GM20431 (cell line): Measurements from ENCODE around the gene ITK.
"Not testable (repeated sequence)": the region's sequence is repeated elsewhere in the genome, so short reads cannot be mapped to it uniquely, and the experiment has no call there.

Experiments
- in situ Hi-C: fragments of 300-500 bp; cut with MseI, MboI; formaldehyde crosslinking; loops from one replicate; pipeline ENCODE4 v1.15.0; 2020; ENCODE audit warnings: low sequenced_read_pairs; ENCODE audit not compliant: unreplicated experiment

ITK gene

DNA sequence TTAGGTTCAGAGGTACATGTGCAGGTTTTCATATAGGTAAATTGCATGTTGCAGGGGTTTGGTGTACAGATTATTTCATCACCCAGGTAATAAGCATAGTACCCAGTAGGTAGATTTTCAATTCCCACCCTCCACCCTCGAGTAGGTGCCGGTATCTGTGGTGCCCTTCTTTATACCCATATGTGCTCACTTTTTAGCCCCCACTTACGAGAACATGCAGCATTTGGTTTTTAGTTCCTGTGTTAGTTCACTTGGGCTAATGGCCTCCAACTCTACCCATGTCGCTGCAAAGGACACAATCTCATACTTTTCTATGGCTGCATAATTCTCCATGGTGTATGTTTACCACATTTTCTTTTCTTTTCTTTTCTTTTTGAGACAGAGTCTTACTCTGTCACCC lies 21.2 kb downstream of the ITK start:
- in situ Hi-C loops = no loop called here

DNA sequence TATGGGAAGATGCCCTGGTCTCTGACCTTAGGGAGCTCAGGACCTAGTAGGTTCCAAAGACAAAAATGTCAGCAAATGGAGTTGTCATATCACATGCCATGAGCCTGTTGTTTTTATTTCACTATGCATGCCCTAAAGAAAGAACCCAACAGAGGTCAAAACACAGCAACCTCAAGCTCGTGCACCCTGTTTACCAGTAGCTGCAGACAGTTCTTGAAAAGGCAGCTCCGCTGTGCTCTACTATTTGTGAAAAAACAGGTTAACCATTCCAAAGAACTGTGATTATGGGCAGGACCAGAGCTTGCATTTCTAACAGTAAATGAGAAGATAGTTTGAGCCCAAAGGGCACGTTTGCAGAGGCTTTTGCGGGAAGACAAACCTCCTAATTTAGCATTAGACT lies 22.8 kb downstream of the ITK start:
- in situ Hi-C loops = no loop called here

DNA sequence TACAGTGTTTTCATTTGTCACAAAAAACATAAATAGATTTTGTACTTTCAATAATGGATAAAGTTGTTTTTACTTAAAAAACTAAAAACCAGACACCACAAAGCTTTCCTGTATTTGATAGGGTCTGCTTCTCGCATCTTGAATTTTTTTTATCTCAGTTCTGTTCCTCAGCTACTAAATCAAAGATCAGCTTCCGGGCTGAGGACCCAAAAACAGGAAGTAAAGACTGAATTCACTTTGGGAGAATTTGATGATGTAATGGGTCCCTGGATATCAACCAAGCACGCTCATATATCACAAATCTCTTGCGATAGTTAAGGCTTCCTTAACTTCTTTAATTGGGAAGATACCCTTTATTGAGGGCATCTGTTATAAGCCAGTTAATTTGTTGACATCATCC lies 24.1 kb downstream of the ITK start:
- in situ Hi-C loops = no loop called here

DNA sequence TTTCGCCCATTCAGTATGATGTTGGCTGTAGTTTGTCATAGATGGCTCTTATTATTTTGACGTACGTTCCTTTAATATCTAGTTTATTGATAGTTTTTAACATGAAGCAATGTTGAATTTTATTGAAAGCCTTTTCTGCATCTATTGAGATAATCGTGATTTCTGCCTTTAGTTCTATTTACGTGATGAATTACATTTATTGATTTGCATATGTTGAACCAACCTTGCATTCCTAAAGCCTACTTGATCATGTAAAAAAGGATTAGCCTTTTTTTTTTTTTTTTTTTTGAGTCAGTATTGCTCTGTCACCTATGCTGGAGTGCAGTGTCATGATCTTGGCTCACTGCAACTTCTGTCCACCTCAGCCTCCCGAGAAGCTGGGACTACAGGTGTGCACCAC lies 25.1 kb downstream of the ITK start:
- in situ Hi-C loops = no loop called here

DNA sequence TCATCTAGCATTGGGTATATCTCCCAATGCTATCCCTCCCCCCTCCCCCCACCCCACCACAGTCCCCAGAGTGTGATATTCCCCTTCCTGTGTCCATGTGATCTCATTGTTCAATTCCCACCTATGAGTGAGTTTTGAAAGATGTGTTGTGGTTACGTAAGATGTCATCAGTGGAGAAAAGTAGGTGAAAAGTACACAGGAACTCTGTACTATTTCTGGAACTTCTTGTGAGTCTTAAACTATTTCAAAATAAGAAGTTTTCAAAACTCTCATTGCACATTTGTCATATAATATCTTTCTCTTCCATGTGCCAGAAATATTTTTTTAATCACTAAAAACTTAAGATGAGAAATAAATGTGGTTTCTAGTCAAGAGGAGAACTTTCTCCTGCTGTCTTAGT lies 30.0 kb downstream of the ITK start:
- in situ Hi-C loops = not testable (repeated sequence)

DNA sequence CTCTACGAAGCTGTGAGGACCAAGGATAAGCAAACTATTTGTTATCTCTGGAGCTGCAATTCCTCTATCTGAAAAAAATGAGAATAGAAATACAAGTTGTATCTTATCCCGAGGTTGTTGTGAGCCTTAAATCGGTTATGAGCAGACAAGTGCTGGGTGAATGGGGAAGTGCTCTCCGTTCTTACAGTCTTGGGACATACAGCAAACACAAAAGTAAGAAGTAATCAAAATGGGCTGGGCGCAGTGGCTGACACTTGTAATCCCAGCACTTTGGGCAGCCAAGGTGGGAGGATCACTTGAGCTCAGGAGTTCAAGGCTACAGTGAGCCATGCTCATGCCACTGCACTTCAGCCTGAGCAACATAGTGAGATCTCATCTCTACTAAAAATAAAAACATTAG lies 31.7 kb downstream of the ITK start:
- in situ Hi-C loops = no loop called here

DNA sequence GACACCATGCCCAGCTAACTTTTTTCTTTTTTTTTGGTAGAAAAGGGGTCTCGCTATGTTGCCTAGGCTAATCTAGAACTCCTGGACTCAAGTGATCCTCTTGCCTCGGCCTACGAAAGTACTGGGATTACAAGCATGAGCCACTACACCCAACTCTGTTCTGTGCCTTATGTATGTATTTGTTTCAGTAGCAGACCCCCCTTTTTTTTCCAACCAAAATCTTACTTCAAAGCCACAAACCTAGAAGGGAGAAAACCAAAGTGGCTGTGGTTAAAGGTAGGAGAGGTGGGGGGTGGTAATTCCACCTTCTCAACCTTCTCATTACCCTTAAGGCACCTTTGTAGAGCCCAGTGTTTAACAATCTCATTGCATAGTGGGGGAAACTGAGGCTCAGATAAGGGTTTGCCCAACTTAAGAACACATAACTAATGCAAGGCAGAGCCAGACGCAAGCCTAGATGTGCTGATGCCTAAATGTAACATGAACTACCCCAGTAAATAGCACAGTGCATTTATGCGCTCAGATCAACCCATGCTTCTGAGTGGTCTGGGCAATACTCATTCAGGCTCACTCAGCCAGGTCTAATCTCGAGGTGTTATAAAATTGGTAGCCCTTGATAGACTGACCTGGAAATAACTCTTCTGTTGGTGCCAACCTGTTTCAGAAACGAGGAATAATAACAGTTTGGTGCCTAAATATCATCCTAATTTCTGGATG lies 33.0 kb downstream of the ITK start:
- in situ Hi-C loops = no loop called here

DNA sequence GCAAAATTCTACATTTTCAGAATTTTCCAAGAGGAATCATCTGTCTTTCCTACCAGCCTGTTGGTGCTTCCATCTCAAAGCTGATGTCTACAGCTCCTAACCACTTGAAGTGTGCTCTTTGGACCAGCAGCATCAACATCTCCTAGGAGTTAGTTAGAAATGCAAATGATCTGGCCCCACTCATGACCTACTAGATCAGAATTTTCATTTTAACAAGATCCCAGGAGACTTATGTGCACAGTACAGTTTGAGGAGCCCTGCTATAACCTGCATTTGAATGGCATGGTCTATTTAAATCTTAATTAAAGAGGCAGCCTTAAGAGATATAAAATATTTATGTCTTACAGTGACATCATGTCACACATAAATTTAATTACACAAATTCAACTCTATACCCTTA lies 33.8 kb downstream of the ITK start:
- in situ Hi-C loops = no loop called here

DNA sequence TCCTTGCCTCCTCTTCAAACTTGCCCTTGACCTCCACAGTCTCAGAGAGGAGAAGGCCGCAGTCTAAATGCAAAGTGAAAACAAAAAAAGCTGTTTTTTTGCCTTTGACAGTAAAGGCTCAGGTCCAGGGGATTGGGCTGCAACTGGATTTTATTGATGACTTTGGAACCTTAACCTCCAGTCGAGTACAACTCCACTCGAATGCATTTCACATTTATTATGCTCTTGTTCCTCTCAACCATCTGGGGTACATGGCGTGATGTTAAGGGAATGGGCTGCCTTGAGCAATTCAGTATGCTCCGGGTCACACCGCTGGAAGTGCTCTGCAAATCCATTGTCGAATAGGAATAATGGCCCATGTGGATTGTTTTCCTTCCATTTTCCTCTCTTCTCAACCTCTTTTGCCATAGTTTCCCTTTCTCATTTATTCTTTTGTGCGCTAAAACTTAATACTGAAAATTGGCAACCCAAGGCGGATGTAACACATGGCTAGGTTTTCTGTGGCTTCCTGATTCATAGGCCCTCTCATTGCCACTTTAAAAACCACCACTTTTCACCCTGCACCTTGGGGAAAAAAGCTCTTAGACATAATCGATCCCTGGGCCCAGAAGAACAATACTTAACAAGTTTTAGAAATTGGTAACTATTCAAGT lies 34.3 kb downstream of the ITK start:
- in situ Hi-C loops = no loop called here

DNA sequence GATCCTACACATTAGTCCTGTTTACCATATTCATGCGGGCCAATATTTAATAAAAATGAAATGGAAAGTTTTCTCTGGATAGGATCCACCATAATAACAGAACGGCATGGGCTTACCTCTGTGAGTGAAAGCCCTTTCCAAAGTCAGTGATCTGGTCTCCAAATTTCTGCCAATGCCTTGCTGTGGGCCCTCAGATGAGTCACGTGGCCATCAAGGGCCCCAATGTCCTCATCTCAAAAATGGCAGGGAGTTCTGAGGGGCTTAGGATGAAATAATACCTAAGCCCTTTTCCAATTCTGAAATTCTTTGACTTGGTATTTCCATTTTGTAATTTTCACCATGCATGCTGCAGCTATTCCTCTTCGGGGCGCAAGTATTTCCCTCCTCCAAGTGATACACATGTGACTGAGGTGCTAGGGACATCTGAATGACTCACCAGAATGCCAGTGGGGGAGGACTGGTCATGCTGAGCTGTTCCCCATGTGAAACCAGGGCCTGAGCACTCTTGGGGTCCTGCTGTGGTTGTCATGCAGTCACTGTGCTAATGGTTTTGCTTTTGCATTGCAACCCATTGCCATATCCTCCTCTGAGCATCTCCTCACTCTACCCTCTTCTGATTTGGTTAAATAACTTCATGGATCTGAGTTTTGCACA lies 35.0 kb downstream of the ITK start:
- in situ Hi-C loops = no loop called here

DNA sequence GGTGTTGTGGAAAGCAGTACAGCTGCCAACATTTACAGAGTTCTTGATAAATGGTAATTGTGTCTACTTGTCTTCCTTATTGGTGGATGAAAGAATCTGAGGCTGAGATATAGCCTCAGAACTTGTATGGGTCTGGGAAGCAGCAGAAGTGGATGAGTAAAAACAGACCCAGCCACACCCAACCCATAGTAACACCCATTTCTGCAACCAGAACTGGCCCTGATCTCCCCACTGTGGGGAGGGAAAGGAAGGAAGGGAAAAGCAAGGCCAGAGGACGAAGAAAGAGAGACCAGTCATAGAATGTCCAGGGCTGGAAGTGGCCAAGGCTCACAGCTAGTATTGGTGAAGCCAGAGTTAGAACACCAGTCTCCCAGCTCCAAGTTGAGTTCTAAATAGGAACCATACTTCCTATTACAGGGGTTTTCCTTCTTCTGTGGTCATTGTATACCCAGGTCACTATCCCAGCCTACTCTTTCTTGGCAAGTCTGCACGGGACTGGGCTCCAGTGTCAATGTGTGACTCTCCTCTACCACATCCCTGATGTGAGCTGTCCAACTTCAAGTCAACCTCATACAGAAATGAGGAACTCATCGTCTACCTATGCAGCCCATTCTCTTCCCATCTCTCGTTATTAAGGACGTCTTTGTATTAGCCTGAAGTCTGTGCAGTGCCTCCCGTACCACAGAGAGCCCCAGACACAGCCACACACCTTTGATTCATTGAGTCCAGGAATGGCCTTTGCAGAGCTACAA lies 35.9 kb downstream of the ITK start:
- in situ Hi-C loops = no loop called here

DNA sequence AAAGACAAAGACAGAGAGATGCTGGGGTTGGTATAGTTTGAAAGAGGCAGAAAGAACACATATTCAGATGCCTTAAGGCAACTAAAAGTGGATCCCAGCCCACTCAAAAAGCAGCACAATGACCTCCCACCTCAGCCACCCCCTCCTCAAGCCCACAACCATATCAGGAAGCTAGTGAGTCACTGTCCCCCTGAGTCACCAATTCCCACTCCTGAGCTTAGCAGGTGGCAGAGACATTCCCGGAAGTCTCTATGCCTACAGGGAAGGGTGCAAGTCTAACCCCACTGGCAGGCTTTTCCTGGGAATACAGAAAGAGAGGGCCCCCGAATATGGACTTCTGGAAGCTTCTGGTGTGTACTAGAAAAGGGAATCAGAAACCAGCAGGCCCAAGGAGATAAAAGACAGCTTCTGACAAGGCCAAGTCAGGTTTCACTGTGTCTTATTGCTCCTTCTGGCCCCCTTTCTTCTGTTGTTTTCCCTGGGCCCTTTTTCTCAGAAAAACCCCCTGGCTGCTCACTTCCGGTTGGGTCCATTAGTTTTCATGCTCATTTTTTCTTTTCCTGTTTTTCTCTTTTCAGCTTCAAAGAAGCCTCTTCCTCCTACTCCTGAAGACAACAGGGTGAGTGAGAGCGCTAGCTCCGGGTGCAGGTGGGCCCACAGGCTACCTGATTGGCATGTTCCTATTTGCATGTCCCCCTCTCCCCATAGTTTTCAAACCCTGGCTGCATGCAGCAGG lies 36.8 kb downstream of the ITK start:
- in situ Hi-C loops = no loop called here

DNA sequence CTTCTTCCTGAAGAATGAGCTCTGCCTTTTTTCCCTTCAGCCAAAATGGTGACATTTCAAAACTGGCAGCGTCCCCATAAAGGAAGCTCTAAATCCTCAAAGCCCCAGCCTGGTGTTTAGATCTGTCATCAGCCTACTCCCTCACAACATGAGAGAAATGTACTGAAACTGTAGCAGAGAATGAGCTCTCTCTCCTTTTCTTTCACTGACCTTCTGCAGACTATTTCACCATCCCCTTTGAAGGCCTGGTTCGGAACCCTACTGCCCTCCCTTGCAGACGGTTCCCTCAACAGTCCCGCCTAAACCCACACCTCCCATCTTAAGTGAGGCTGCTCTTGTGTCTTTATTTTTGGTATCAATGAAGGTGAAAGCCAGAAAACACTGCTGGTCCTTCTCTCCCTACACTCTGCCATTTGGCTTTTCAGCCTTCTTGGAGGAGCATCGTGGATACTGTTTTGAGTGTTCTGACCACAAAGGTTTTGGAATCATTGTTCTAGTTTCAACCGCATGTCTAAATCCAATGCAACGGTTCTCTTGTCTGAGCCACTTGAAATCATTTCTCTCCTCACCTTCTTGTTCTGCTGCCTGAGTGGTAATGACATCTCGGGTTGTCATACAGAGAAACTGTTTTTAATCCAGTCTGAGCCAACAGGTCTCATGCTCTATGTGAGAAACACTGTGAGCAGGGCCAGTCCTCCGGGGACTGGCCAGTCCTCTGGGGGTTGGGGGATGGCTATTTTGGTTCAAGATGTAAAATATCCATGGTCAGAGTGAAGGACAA lies 39.0 kb downstream of the ITK start:
- in situ Hi-C loops = no loop called here

DNA sequence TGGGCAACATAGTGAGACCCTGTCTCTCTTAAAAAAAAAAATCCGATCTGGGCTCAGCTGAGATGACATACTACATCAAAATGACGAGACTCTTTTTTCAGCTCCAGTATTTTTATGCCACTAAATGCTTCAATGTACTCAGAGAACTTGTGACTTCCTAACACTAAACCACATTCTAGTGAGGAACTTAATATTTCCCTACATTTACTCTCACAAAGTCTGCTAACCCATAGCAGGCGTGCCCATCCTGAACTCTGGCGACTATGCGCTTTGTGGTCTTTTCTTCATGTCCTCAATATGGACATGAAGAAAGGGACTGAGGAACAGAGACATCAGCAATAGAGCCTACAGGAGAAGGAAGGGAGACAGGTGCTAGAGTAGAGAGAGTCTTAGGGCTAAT lies 41.3 kb downstream of the ITK start:
- in situ Hi-C loops = no loop called here

DNA sequence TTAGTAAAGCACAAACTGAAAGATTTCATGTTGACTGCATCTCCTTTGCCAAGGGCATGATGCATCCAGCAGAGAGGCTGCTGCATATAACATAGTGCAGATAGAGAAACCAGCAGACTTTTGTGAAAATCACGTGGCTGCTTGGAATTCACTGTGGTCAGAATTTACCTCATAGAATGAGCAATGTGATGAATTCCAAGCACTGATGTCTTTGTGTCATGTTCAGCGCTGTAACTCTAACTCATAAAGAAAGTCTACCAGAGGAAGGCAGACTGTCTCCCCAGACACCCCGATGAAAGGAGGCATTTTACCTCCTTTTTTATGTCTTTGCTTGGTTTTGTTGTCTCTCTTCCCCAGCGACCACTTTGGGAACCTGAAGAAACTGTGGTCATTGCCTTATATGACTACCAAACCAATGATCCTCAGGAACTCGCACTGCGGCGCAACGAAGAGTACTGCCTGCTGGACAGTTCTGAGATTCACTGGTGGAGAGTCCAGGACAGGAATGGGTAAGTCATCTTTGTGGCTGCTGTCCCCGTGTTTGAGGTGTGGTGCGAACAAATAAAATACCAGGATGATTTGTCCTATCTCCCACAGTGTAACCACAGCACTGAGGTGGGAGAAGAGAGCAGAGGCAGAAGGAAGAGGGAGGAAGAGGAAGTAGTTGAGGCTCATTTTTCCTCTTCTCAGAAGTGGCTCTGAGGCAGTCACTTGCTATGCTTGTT lies 42.0 kb downstream of the ITK start:
- in situ Hi-C loops = no loop called here

DNA sequence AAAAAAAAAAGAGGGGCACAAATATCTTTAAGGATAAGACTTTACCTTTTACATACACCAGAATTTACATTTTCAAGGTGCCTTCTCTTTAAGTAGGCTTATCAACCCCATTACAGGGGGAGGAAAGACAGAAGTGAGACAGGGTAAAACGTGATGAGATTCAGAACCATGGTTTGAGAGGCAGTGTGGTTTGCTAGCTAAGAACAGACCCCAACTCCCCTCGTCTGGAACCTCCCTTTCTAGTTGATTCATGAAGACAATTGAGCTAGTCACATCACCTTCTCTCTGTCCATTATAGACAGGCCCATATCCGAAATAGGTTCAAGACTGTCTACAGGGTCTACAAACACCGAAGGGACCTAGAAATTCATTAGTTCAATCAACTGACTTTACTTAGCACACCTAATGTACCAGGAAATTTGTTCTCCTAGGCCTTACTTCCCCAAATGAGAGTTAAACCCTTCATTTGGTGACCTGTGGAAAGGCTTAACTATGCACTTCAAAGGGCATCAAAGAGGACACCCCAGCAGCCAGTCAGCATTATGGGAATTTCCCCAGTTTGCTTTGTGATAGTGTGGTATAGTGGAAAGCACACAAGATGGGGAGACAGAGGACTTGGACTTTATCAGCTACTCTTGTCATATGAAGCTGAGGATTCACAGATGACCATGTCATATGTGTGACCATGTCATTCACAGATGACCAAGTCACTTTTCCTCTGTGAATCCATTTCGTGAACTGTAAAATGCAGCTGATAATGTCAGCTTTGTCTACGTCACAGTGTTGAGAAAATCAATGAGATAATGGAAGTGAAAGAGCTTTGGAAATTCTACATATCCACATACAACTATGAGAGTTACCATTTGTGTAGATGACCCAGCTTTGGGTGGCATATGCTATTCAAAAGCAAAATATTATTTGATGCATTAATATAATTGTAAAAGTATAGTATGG lies 45.1 kb downstream of the ITK start:
- in situ Hi-C loops = no loop called here

DNA sequence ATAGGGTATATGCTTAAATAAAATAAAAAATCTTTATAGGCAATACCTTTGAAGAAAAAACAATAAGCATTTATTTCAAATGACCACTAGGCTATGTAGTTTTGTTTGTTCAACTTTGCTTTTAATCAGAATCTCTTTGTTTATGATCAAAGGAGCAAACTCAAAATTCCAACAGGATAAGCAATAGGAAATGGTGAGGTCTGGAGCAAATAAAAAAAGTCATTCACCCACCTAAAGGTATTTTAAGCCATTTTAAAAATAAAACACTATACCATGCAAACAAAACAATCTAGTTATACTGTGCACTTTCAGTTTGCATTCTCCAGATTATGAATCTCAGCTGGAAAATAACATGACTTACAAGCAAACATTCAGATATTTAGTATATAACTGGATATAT lies 50.0 kb downstream of the ITK start:
- in situ Hi-C loops = no loop called here

DNA sequence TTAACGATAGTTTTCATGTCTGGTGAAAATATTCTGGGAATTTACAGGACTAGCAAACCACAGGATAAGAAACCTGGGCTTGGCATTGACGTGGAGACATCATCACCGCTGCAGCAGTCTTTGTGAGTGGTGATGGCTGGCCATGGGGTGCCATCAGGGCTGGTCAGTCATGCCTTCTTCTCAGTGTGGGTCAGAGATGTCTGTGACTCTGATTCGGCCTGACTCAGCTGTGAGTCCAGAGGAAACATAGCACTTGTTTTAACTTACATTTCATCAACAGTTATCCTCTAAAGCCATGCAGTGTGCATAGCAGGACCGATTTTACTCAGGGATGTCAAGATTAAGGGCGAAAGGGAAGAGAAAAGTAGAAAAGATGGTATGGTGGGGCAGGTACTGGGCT lies 52.1 kb downstream of the ITK start:
- in situ Hi-C loops = no loop called here
